Measurements from ENCODE around the gene OSBPL5.
"Not testable (repeated sequence)": the region's sequence is repeated elsewhere in the genome, so short reads cannot be mapped to it uniquely, and the experiment has no call there.

The OSBPL5 gene

GRCh38 chr11:3113661-3114060 is 51.4 kb downstream of the OSBPL5 start:
- DNase-seq = not testable (repeated sequence)

GRCh38 chr11:3111919-3112690 is 53.0 kb downstream of the OSBPL5 start:
- DNase-seq = no peak

- no peak for DNase-seq
Measured at GRCh38 chr11:3111466-3111865, 53.6 kb downstream of the OSBPL5 start.

- peak; percentile 48 for DNase-seq
Measured at GRCh38 chr11:3109921-3110706, 55.0 kb downstream of the OSBPL5 start.

- no peak for DNase-seq
Measured at GRCh38 chr11:3109434-3109833, 55.7 kb downstream of the OSBPL5 start.

- DNase-seq = no peak
Measured at GRCh38 chr11:3108183-3108721, 56.9 kb downstream of the OSBPL5 start.

- DNase-seq = no peak
Measured at GRCh38 chr11:3107608-3108182, 57.4 kb downstream of the OSBPL5 start.

- peak; percentile 26 for DNase-seq
Measured at GRCh38 chr11:3106736-3107524, 58.2 kb downstream of the OSBPL5 start.

- DNase-seq = no peak
Measured at GRCh38 chr11:3105791-3106735, 59.0 kb downstream of the OSBPL5 start.

GRCh38 chr11:3104961-3105790 is 59.9 kb downstream of the OSBPL5 start:
- no peak for DNase-seq

- DNase-seq = no peak
Measured at GRCh38 chr11:3104051-3104714, 60.9 kb downstream of the OSBPL5 start.

- DNase-seq = no peak
Measured at GRCh38 chr11:3103076-3103475, 62.0 kb downstream of the OSBPL5 start.

GRCh38 chr11:3102641-3102921 is 62.5 kb downstream of the OSBPL5 start:
- no peak for DNase-seq

- no peak for DNase-seq
Measured at GRCh38 chr11:3101921-3102640, 63.0 kb downstream of the OSBPL5 start.

GRCh38 chr11:3099178-3099577 is 65.9 kb downstream of the OSBPL5 start:
- DNase-seq = no peak

- DNase-seq = no peak
Measured at GRCh38 chr11:3096909-3097530, 68.1 kb downstream of the OSBPL5 start.

- DNase-seq = no peak
Measured at GRCh38 chr11:3095712-3096361, 69.3 kb downstream of the OSBPL5 start.

GRCh38 chr11:3094223-3094824 is 70.8 kb downstream of the OSBPL5 start:
- no peak for DNase-seq
